MM.1S (cell line): ENCODE results near the gene PRKAG2.

Experiments used
- EZH2phosphoT487 ChIP-seq: fragments of 300-600 bp; sonication (generic); IDR thresholded peaks from 2 replicates; pipeline ENCODE4 v1.6.1; 2018; ENCODE audit warnings: antibody characterized with exemption, low read length
- TF ChIP-seq, protein P1 (sequence below): fragments of 300-600 bp; sonication (generic); IDR thresholded peaks from 2 replicates; pipeline ENCODE4 v1.5.1; 2016; ENCODE audit warnings: antibody characterized with exemption, low read length, mixed read lengths

GRCh38 chr7:151831606-151832005, 45.3 kb downstream of the PRKAG2 start:
- TF ChIP-seq, protein P1, sequence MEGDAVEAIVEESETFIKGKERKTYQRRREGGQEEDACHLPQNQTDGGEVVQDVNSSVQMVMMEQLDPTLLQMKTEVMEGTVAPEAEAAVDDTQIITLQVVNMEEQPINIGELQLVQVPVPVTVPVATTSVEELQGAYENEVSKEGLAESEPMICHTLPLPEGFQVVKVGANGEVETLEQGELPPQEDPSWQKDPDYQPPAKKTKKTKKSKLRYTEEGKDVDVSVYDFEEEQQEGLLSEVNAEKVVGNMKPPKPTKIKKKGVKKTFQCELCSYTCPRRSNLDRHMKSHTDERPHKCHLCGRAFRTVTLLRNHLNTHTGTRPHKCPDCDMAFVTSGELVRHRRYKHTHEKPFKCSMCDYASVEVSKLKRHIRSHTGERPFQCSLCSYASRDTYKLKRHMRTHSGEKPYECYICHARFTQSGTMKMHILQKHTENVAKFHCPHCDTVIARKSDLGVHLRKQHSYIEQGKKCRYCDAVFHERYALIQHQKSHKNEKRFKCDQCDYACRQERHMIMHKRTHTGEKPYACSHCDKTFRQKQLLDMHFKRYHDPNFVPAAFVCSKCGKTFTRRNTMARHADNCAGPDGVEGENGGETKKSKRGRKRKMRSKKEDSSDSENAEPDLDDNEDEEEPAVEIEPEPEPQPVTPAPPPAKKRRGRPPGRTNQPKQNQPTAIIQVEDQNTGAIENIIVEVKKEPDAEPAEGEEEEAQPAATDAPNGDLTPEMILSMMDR, result no peak
- no peak for TF ChIP-seq EZH2phosphoT487
